Neural cell (in vitro differentiated cells): ENCODE results near the gene PRSS33. TPM values are rescaled to one million over a fixed set of nuclear protein-coding genes. Genes with fewer than 3 reads are reported as not detected.

ENCODE experiments used
- H2AFZ ChIP-seq: fragments of 200-600, 300-800 bp; sonication (generic), shearing (Covaris generic); 2 replicates; pipeline ENCODE4 v1.6.0; 2014; ENCODE audit warnings: low read depth, mild to moderate bottlenecking, antibody characterized with exemption, low read length, moderate library complexity
- H3F3A ChIP-seq: fragments of 200-600 bp; shearing (Covaris generic); 2 replicates; pipeline ENCODE4 v1.6.1; 2016; ENCODE audit warnings: mild to moderate bottlenecking, moderate library complexity, mixed read lengths, antibody characterized with exemption, low read length; ENCODE audit not compliant: insufficient read depth, poor library complexity, severe bottlenecking
- H3K27ac ChIP-seq: fragments of 200-600, 300-800 bp; sonication (generic), shearing (Covaris generic); 2 replicates; pipeline ENCODE4 v1.5.1; 2014; ENCODE audit warnings: mild to moderate bottlenecking, low read length, moderate library complexity
- H3K27me3 ChIP-seq: fragments of 300-800, 200-600 bp; sonication (generic), shearing (Covaris generic); 2 replicates; pipeline ENCODE4 v1.6.0; 2014; ENCODE audit warnings: mild to moderate bottlenecking, low read depth, low read length, moderate library complexity; ENCODE audit not compliant: insufficient read depth
- H3K36me3 ChIP-seq: fragments of 300-800, 200-600 bp; sonication (generic), shearing (Covaris generic); 2 replicates; pipeline ENCODE4 v1.5.1; 2014; ENCODE audit warnings: mild to moderate bottlenecking, antibody characterized with exemption, low read length, moderate library complexity; ENCODE audit not compliant: insufficient read depth
- H3K4me2 ChIP-seq: fragments of 300-800, 200-600 bp; sonication (generic), shearing (Covaris generic); 2 replicates; pipeline ENCODE4 v1.6.0; 2014; ENCODE audit warnings: mild to moderate bottlenecking, low read length
- H3K4me3 ChIP-seq: fragments of 300-800, 200-600 bp; sonication (generic), shearing (Covaris generic); 2 replicates; pipeline ENCODE4 v1.5.1; 2014; ENCODE audit warnings: mild to moderate bottlenecking, low read length, moderate library complexity
- H3K79me2 ChIP-seq: fragments of 200-600 bp; shearing (Covaris generic); replicated peaks from 2 replicates; pipeline ENCODE4 v1.6.0; 2014; ENCODE audit warnings: mild to moderate bottlenecking, low read length, moderate library complexity; ENCODE audit not compliant: insufficient read depth
- H3K9ac ChIP-seq: fragments of 300-800, 200-600 bp; sonication (generic), shearing (Covaris generic); 2 replicates; pipeline ENCODE4 v1.6.1; 2016; ENCODE audit warnings: mild to moderate bottlenecking, low read length, mixed read lengths
- H3K9me2 ChIP-seq: fragments of 200-600 bp; shearing (Covaris generic); 2 replicates; pipeline ENCODE4 v1.6.1; 2016; ENCODE audit warnings: mild to moderate bottlenecking, low read length, mixed read lengths; ENCODE audit not compliant: insufficient read depth
- H3K9me3 ChIP-seq: fragments of 200-600, 300-800 bp; sonication (generic), shearing (Covaris generic); 2 replicates; pipeline ENCODE4 v1.6.1; 2016; ENCODE audit warnings: mild to moderate bottlenecking, mixed run types, low read length, moderate library complexity, mixed read lengths
- H4K20me1 ChIP-seq: fragments of 200-600 bp; shearing (Covaris generic); 2 replicates; pipeline ENCODE4 v1.6.1; 2016; ENCODE audit warnings: mild to moderate bottlenecking, mixed run types; ENCODE audit not compliant: insufficient read depth
- EP300 ChIP-seq: fragments of 450-650 bp; conservative IDR thresholded peaks from 2 replicates; pipeline ENCODE4 v1.6.1; 2014; ENCODE audit warnings: antibody characterized with exemption, mild to moderate bottlenecking, moderate library complexity; ENCODE audit not compliant: poor library complexity, severe bottlenecking
- EZH2 ChIP-seq: fragments of 200-600, 300-800 bp; shearing (Covaris generic), sonication (generic); IDR thresholded peaks from 2 replicates; pipeline ENCODE4 v1.6.1; 2014; ENCODE audit warnings: antibody characterized with exemption, low read length, borderline replicate concordance, mild to moderate bottlenecking; ENCODE audit not compliant: insufficient read depth, poor library complexity, severe bottlenecking
- MXI1 ChIP-seq: fragments of 450-650 bp; conservative IDR thresholded peaks from 2 replicates; pipeline ENCODE4 v1.6.1; 2014; ENCODE audit warnings: antibody characterized with exemption, mild to moderate bottlenecking; ENCODE audit not compliant: poor library complexity, severe bottlenecking
- POLR2AphosphoS5 ChIP-seq: IDR thresholded peaks from 2 replicates; pipeline ENCODE4 v1.6.1; 2012
- RAD21 ChIP-seq: fragments of 450-650 bp; conservative IDR thresholded peaks from 2 replicates; pipeline ENCODE4 v1.6.1; 2014; ENCODE audit warnings: antibody characterized with exemption, mild to moderate bottlenecking, moderate library complexity
- SMC3 ChIP-seq: fragments of 450-650 bp; conservative IDR thresholded peaks from 2 replicates; pipeline ENCODE4 v1.6.1; 2014; ENCODE audit warnings: antibody characterized with exemption, mild to moderate bottlenecking, moderate library complexity; ENCODE audit not compliant: poor library complexity
- TAF1 ChIP-seq: IDR thresholded peaks from 2 replicates; pipeline ENCODE4 v1.6.1; 2012; ENCODE audit warnings: low read depth
- polyA plus RNA-seq: library from polyadenylated mRNA; depleted of rRNA; stranded (reverse); fragments of >200 nt; gene quantifications from 2 replicates; pipeline ENCODE4 v1.2.3, GENCODE V29; 2014
- TF ChIP-seq, protein P1 (sequence below): IDR thresholded peaks from 2 replicates; pipeline ENCODE4 v1.6.1; 2012; ENCODE audit warnings: borderline replicate concordance
- TF ChIP-seq, protein P2 (sequence below): fragments of 450-650 bp; IDR thresholded peaks from 2 replicates; pipeline ENCODE4 v1.5.1; 2014; ENCODE audit warnings: antibody characterized with exemption, mild to moderate bottlenecking, moderate library complexity; ENCODE audit not compliant: poor library complexity, severe bottlenecking

PRSS33 gene
- polyA plus RNA-seq, 1 donor from 2014 or later = not detected

DNA sequence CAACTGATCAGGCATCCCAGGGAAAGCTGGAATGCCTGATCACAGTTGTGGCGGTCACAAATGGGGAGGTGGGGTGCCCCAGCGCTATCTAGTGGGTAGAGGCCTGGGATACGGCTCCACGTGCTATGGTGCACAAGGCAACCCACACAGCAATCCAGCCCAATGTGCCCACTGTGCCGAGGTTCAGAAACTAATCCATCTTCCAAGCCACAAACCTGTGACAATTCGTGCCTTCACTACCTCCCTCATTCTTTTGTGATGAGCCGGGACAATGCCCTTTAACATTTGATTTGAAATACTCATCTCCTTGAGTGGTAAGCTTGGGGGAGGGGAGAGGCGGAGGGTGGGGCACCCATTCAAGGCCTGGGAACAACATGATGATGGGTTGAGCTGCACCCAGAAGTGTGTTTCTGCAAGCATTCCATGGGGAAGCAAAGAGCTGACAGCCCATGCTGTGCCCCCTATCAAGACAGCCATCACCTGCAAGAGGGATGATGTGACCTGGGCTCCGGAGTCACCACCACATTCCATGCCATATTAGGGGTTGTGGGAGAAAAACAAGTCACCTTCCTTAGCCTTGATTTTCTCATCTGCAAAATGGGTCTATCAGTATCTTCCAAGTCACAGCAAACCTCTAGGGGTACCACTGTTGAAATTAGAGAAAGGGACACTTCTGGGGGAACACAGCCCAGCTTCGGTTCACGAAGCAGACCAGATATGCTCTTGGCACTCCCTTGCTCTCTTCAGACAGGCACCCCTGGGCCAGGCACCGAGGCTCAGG lies 14.0 kb downstream of the PRSS33 start:
- Histone ChIP-seq H3K36me3 (peaks cover 4% of the 10 kb centered on the region), H3F3A (no peaks in the 10 kb centered on the region), H3K9me3 (no peaks in the 10 kb centered on the region), H4K20me1 (no peaks in the 10 kb centered on the region), H3K9me2 (no peaks in the 10 kb centered on the region), H3K27me3 (no peaks in the 10 kb centered on the region), H3K27ac (no peak overlapping the region), H3K4me3 (no peak overlapping the region), H3K79me2 (peaks cover 32% of the 10 kb centered on the region), H3K9ac (no peak overlapping the region), H2AFZ (no peak overlapping the region), H3K4me2 (no peak overlapping the region)
- TF ChIP-seq RAD21 (no peak), MXI1 (no peak), SMC3 (no peak), TAF1 (no peak), EP300 (no peak), POLR2AphosphoS5 (no peak), EZH2 (no peak)
- TF ChIP-seq, protein P1, sequence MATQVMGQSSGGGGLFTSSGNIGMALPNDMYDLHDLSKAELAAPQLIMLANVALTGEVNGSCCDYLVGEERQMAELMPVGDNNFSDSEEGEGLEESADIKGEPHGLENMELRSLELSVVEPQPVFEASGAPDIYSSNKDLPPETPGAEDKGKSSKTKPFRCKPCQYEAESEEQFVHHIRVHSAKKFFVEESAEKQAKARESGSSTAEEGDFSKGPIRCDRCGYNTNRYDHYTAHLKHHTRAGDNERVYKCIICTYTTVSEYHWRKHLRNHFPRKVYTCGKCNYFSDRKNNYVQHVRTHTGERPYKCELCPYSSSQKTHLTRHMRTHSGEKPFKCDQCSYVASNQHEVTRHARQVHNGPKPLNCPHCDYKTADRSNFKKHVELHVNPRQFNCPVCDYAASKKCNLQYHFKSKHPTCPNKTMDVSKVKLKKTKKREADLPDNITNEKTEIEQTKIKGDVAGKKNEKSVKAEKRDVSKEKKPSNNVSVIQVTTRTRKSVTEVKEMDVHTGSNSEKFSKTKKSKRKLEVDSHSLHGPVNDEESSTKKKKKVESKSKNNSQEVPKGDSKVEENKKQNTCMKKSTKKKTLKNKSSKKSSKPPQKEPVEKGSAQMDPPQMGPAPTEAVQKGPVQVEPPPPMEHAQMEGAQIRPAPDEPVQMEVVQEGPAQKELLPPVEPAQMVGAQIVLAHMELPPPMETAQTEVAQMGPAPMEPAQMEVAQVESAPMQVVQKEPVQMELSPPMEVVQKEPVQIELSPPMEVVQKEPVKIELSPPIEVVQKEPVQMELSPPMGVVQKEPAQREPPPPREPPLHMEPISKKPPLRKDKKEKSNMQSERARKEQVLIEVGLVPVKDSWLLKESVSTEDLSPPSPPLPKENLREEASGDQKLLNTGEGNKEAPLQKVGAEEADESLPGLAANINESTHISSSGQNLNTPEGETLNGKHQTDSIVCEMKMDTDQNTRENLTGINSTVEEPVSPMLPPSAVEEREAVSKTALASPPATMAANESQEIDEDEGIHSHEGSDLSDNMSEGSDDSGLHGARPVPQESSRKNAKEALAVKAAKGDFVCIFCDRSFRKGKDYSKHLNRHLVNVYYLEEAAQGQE = no peak
- TF ChIP-seq, protein P2, sequence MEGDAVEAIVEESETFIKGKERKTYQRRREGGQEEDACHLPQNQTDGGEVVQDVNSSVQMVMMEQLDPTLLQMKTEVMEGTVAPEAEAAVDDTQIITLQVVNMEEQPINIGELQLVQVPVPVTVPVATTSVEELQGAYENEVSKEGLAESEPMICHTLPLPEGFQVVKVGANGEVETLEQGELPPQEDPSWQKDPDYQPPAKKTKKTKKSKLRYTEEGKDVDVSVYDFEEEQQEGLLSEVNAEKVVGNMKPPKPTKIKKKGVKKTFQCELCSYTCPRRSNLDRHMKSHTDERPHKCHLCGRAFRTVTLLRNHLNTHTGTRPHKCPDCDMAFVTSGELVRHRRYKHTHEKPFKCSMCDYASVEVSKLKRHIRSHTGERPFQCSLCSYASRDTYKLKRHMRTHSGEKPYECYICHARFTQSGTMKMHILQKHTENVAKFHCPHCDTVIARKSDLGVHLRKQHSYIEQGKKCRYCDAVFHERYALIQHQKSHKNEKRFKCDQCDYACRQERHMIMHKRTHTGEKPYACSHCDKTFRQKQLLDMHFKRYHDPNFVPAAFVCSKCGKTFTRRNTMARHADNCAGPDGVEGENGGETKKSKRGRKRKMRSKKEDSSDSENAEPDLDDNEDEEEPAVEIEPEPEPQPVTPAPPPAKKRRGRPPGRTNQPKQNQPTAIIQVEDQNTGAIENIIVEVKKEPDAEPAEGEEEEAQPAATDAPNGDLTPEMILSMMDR = no peak

DNA sequence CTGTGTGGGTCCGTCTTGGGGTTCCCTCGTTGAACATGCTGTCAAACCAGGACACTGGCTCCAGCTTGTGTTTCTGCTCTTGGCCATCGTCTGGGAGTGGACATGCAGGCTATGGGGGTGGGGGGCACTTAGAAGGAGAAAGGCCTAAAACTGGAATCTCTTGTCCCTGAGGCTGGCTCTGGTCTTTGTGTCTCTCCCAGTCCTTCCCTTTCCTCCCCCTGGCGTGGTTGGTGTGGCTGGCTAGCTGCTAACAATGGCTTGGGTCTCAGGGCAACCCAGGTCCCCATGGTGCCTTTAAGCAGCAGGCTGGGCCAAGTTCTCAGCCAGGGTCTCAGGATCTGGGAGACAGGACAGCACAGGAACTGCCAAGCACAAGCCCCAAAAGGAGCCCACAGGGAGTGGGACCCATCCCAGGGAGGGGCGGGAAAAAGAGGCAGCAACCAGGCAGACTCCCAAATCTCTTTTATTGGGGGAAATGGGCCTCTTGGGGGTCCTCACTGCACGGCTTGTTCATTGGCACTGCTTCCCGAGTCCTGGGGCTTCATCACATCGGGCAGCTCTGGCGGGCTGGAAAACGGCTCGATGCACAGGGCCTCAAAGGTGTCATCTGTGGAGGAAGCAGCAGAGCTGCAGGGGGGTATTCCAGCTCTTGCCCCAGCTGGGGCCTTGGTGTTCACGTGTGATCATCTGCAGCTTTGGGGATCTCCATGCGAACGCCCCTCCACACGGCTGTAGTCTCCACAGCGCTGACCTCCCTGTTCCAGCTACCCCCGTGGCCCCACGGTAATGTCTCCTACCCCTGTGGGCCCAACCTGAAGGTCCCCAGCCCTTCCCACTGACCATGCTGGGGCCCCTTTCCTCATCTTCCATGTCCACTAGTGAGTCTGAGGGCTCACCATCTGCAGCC lies 15.6 kb downstream of the PRSS33 start:
- no peaks in the 10 kb centered on the region for H3K9me3 ChIP-seq
- peaks cover 26% of the 10 kb centered on the region for H3K79me2 ChIP-seq
- H3K9ac ChIP-seq = no peak overlapping the region
- TF ChIP-seq POLR2AphosphoS5 (no peak), MXI1 (no peak), EZH2 (no peak), SMC3 (no peak), RAD21 (no peak), TAF1 (no peak), EP300 (no peak)
- TF ChIP-seq, protein P2 = no peak
- TF ChIP-seq, protein P1 = no peak
- H3K27ac ChIP-seq = no peak overlapping the region
- H3K27me3 ChIP-seq = no peaks in the 10 kb centered on the region
- peaks cover 18% of the 10 kb centered on the region for H3K36me3 ChIP-seq
- no peaks in the 10 kb centered on the region for H4K20me1 ChIP-seq
- no peaks in the 10 kb centered on the region for H3F3A ChIP-seq
- H3K4me3 ChIP-seq = no peak overlapping the region
- no peak overlapping the region for H3K4me2 ChIP-seq
- H2AFZ ChIP-seq = no peak overlapping the region
- H3K9me2 ChIP-seq = no peaks in the 10 kb centered on the region
